Gastrocnemius medialis (tissue), 4 donors: Measurements from ENCODE around the gene ZNHIT3. TPM values are rescaled to one million over a fixed set of nuclear protein-coding genes. Genes with fewer than 3 reads are reported as not detected.
"Not testable (repeated sequence)": the region's sequence is repeated elsewhere in the genome, so short reads cannot be mapped to it uniquely, and the experiment has no call there.

Experiments used
- ATAC-seq, 2 donors: fragments of 150-250 bp; one replicate each; pipeline ENCODE4 v1.9.1; 2016
- DNase-seq, 2 donors: peaks; one replicate each; pipeline ENCODE4 v3.0.0-alpha.2; 2019
- H3K27ac ChIP-seq, 4 donors: fragments of 200-600 bp; sonication (generic); 1 replicate in 1 of 4; 2 replicates in 3 of 4; pipeline ENCODE4 v1.5.1; 2016 to 2018; ENCODE audit warnings: mild to moderate bottlenecking in 2 of 4, moderate library complexity in 1 of 4
- H3K27me3 ChIP-seq, 3 donors: fragments of 200-600 bp; sonication (generic) in 2 of 3; 1 replicate in 1 of 3; 2 replicates in 2 of 3; pipeline versions ENCODE4 v1.5.1 to v1.6.0; 2016 to 2019; ENCODE audit warnings: mild to moderate bottlenecking in 1 of 3, moderate library complexity in 1 of 3
- H3K36me3 ChIP-seq, 2 donors: fragments of 200-600 bp; sonication (generic) in 1 of 2; one replicate each; pipeline ENCODE4 v1.5.1; 2017 to 2018
- H3K4me1 ChIP-seq, 2 donors: fragments of 200-600 bp; sonication (generic) in 1 of 2; one replicate each; pipeline ENCODE4 v1.5.1; 2016 to 2017; ENCODE audit warnings: mild to moderate bottlenecking in 2 of 2
- H3K4me3 ChIP-seq, 4 donors: fragments of 200-600 bp; sonication (generic) in 3 of 4; 1 replicate in 1 of 4; 2 replicates in 3 of 4; pipeline ENCODE4 v1.5.1; 2016 to 2019; ENCODE audit warnings: mild to moderate bottlenecking in 2 of 4
- H3K9me3 ChIP-seq, 3 donors: fragments of 200-600 bp; sonication (generic) in 2 of 3; 1 replicate in 1 of 3; 2 replicates in 2 of 3; pipeline ENCODE4 v1.5.1; 2016 to 2019
- POLR2A ChIP-seq, 2 donors: fragments of 450-650 bp; IDR thresholded peaks; one replicate each; pipeline ENCODE4 v1.6.1; 2017; ENCODE audit warnings: antibody characterized with exemption in 2 of 2, mild to moderate bottlenecking in 2 of 2, moderate library complexity in 2 of 2
- in situ Hi-C, 4 donors: fragments of 200-750 bp; cut with MboI; loops; one replicate each; pipeline versions ENCODE4 v1.15.0 to v1.8.0; 2017; ENCODE audit warnings: low sequenced_read_pairs in 4 of 4
- intact Hi-C: fragments of 100-400 bp; cut with DNase I; formaldehyde crosslinking; loops from one replicate; pipeline ENCODE4 v1.15.1; 2023; ENCODE audit warnings: low total_unique reads
- total RNA-seq, 4 donors: library from RNA; depleted of rRNA; stranded (reverse); fragments of >200 nt; gene quantifications; one replicate each; pipeline versions ENCODE4 v1.1.0 to v1.2.3, GENCODE V29; 2016
- TF ChIP-seq, protein P1 (sequence below), 5 experiments: fragments of 450-650 bp in 3 of 5; fragments of 200-600 bp in 2 of 5; sonication (generic) in 2 of 5; IDR thresholded peaks in 4 of 5; conservative IDR thresholded peaks in 1 of 5; 1 replicate in 4 of 5; 2 replicates in 1 of 5; pipeline ENCODE4 v1.5.1; 2016 to 2019; ENCODE audit warnings: antibody characterized with exemption in 5 of 5, mild to moderate bottlenecking in 3 of 5, moderate library complexity in 3 of 5

ZNHIT3 gene
- total RNA-seq, 4 donors from 2014 or later: 33.4 to 52.7 (median 39.3) TPM

- ATAC-seq (peak; percentile 66 to 77), DNase-seq (peak; percentile 57 to 79)
- in situ Hi-C loops: loop anchor here in 3 of 4 donors (10.0 to 25.0 kb wide), 2 partner anchors 508 to 521 kb away; no protein-coding TSS in a partner anchor
- H3K4me1 ChIP-seq: peaks cover 20 to 28% of the 10 kb centered on the region in 2 donors
- H3K9me3 ChIP-seq: peaks cover 0 to 3% (median 0%) of the 10 kb centered on the region in 3 donors
- H3K4me3 ChIP-seq: peak overlapping the region; percentile 55 to 89 (median 67)
- intact Hi-C loops: loop anchor here (1.0 to 10.0 kb wide), 3 partner anchors 514 to 721 kb away; partner anchors contain the start of genes C17orf50 and TAF15
- TF ChIP-seq, protein P1, sequence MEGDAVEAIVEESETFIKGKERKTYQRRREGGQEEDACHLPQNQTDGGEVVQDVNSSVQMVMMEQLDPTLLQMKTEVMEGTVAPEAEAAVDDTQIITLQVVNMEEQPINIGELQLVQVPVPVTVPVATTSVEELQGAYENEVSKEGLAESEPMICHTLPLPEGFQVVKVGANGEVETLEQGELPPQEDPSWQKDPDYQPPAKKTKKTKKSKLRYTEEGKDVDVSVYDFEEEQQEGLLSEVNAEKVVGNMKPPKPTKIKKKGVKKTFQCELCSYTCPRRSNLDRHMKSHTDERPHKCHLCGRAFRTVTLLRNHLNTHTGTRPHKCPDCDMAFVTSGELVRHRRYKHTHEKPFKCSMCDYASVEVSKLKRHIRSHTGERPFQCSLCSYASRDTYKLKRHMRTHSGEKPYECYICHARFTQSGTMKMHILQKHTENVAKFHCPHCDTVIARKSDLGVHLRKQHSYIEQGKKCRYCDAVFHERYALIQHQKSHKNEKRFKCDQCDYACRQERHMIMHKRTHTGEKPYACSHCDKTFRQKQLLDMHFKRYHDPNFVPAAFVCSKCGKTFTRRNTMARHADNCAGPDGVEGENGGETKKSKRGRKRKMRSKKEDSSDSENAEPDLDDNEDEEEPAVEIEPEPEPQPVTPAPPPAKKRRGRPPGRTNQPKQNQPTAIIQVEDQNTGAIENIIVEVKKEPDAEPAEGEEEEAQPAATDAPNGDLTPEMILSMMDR (IDR thresholded peaks at IDR 0.05 in 4 of 5, conservative IDR thresholded peaks at IDR 0.05 in 1 of 5): peak; percentile 68 to 94 (median 83)
- TF ChIP-seq POLR2A (IDR thresholded peaks at IDR 0.05): no peak
- peaks cover 0 to 7% (median 5%) of the 10 kb centered on the region in 3 donors for H3K27me3 ChIP-seq
- peak overlapping the region in 1 of 4 donors; percentile 60 for H3K27ac ChIP-seq
- H3K36me3 ChIP-seq: no peaks in the 10 kb centered on the region
Observed at GRCh38 chr17:36482611-36483504, 3.6 kb upstream of the ZNHIT3 start.

DNA sequence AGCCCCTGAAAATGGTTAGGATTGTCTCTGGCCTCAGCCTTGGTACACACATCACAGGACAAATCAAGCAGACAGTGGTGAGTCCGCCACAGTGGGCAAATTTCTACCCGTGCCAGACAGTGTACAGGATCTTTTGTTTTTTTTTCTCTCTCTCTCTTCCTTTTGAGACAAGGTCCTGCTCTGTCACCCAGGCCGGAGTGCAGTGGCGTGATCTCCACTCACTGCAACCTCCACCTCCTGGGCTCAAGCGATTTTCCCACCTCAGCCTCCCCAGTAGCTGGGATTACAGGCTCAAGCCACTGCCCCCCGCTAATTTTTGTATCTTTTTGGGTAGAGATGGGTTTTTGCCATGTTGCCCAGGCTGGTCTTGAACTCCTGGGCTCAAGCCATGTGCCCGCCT, 2.5 kb upstream of the ZNHIT3 start:
- in situ Hi-C loops (loop anchor here in 3 of 4 donors (10.0 to 25.0 kb wide), 2 partner anchors 509 to 522 kb away; no protein-coding TSS in a partner anchor), intact Hi-C loops (loop anchor here (5.0 to 10.0 kb wide), 2 partner anchors 679 to 722 kb away; partner anchors contain the start of genes C17orf50 and TAF15)
- not testable (repeated sequence) for DNase-seq, H3K4me3 ChIP-seq, ATAC-seq, H3K27ac ChIP-seq, H3K9me3 ChIP-seq, H3K36me3 ChIP-seq, H3K27me3 ChIP-seq
- H3K4me1 ChIP-seq: peaks cover 22 to 34% of the 10 kb centered on the region in 2 donors

- DNase-seq (no peak), ATAC-seq (no peak)
- Histone ChIP-seq H3K27ac (no peak overlapping the region), H3K36me3 (no peaks in the 10 kb centered on the region), H3K4me1 (peaks cover 24 to 34% of the 10 kb centered on the region in 2 donors), H3K4me3 (no peak overlapping the region), H3K9me3 (peaks cover 0 to 3% (median 0%) of the 10 kb centered on the region in 3 donors), H3K27me3 (peaks cover 0 to 7% (median 3%) of the 10 kb centered on the region in 3 donors)
- intact Hi-C loops (loop anchor here (5.0 to 10.0 kb wide), 2 partner anchors 117 to 680 kb away; partner anchors contain the start of genes MRM1 and TAF15), in situ Hi-C loops (loop anchor here in 3 of 4 donors (10.0 to 25.0 kb wide), 2 partner anchors 510 to 523 kb away; no protein-coding TSS in a partner anchor)
- TF ChIP-seq, protein P1 (IDR thresholded peaks at IDR 0.05 in 4 of 5, conservative IDR thresholded peaks at IDR 0.05 in 1 of 5): no peak
- TF ChIP-seq POLR2A (IDR thresholded peaks at IDR 0.05): no peak
Observed at GRCh38 chr17:36485027-36485426, 1.5 kb upstream of the ZNHIT3 start.

GRCh38 chr17:36485805-36486203, 677 bp upstream of the ZNHIT3 start:
- TF ChIP-seq, protein P1 (IDR thresholded peaks at IDR 0.05 in 4 of 5, conservative IDR thresholded peaks at IDR 0.05 in 1 of 5): no peak
- no peak for TF ChIP-seq POLR2A (IDR thresholded peaks at IDR 0.05)
- Histone ChIP-seq H3K36me3 (no peaks in the 10 kb centered on the region), H3K27ac (peak overlapping the region; percentile 76 to 91 (median 82)), H3K27me3 (peaks cover 0 to 5% (median 3%) of the 10 kb centered on the region in 3 donors), H3K4me3 (peak overlapping the region; percentile 80 to 92 (median 86)), H3K4me1 (peaks cover 24 to 34% of the 10 kb centered on the region in 2 donors), H3K9me3 (peaks cover 0 to under 1% (median 0%) of the 10 kb centered on the region in 3 donors)
- ATAC-seq (no peak), DNase-seq (no peak)
- in situ Hi-C loops (loop anchor here in 3 of 4 donors (10.0 to 25.0 kb wide), 2 partner anchors 511 to 524 kb away; no protein-coding TSS in a partner anchor), intact Hi-C loops (loop anchor here (1.0 to 10.0 kb wide), 3 partner anchors 48 to 681 kb away; partner anchors contain the start of genes MRM1, MYO19, PIGW and TAF15)
